Tibial artery (tissue), 4 donors: ENCODE measurements around the gene GALNT8.

Source experiments
- DNase-seq, 2 donors: peaks; one replicate each; pipeline ENCODE4 v3.0.0-alpha.2; 2019
- H3K27ac ChIP-seq, 2 donors: fragments of 200-600 bp; sonication (generic) in 1 of 2; 1 replicate in 1 of 2; 2 replicates in 1 of 2; pipeline ENCODE4 v1.5.1; 2018 to 2019; ENCODE audit warnings: mild to moderate bottlenecking in 1 of 2
- H3K27me3 ChIP-seq, 2 donors: fragments of 200-600 bp; sonication (generic) in 1 of 2; one replicate each; pipeline versions ENCODE4 v1.5.1 to v1.6.0; 2016 to 2019
- H3K36me3 ChIP-seq, 3 donors: fragments of 200-600 bp; sonication (generic) in 2 of 3; one replicate each; pipeline ENCODE4 v1.5.1; 2016 to 2019; ENCODE audit warnings: mild to moderate bottlenecking in 2 of 3
- H3K4me1 ChIP-seq, 4 donors: fragments of 200-600 bp; sonication (generic) in 2 of 4; 1 replicate in 3 of 4; 2 replicates in 1 of 4; pipeline ENCODE4 v1.5.1; 2016 to 2019
- H3K4me3 ChIP-seq, 2 donors: fragments of 200-600 bp; sonication (generic) in 1 of 2; 1 replicate in 1 of 2; 2 replicates in 1 of 2; pipeline ENCODE4 v1.5.1; 2018 to 2019; ENCODE audit warnings: mild to moderate bottlenecking in 2 of 2
- H3K9me3 ChIP-seq, 3 donors: fragments of 200-600 bp; sonication (generic) in 1 of 3; one replicate each; pipeline ENCODE4 v1.5.1; 2016 to 2019
- intact Hi-C: fragments of 100-400 bp; cut with DNase I; formaldehyde crosslinking; loops from one replicate; pipeline ENCODE4 v1.15.0; 2023; ENCODE audit warnings: low total_unique reads
- TF ChIP-seq, protein P1 (sequence below), 2 experiments: fragments of 200-600 bp in 1 of 2; fragments of 450-650 bp in 1 of 2; IDR thresholded peaks; one replicate each; pipeline ENCODE4 v1.5.1; 2017 to 2019; ENCODE audit warnings: antibody characterized with exemption in 2 of 2, mild to moderate bottlenecking in 1 of 2, moderate library complexity in 1 of 2

The GALNT8 gene

DNA sequence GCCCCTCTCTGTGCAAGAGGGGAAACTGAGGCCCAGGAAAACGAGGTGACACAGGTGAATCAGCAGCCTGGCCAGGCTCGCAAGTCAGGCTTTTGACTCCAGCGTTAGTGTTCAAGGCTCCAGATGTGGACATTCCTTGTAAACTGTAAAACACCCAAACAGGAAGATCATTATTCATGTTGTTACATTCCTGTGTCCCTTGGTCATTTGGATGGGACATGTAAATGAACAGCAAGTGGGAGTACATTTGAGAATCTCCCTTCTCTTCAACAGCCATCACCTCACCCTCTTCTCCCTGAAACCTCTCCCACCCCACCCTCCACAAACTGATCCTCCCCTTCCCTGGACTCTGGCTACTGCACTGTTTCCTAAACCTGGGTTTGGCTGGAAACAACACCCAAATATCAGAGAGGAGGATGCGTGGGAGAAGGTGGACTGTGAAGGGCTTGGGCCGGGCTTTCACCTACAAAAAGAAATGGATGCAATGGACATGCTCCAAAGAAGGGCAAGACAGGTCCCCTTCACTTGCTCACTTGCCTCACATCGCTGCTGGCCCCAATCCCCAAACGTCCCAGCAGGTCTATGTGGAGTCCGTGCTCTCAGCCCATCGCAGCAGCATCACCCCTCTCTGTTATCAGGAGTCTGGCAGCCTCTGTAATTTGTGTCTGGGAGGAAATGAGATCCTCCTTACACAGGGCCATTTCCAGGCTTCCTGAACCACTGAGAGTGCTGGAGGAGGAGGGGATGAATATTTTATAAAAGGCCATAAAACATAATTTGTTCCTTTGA, 76.7 kb downstream of the GALNT8 start:
- no peaks in the 10 kb centered on the region for H3K4me1 ChIP-seq
- TF ChIP-seq, protein P1, sequence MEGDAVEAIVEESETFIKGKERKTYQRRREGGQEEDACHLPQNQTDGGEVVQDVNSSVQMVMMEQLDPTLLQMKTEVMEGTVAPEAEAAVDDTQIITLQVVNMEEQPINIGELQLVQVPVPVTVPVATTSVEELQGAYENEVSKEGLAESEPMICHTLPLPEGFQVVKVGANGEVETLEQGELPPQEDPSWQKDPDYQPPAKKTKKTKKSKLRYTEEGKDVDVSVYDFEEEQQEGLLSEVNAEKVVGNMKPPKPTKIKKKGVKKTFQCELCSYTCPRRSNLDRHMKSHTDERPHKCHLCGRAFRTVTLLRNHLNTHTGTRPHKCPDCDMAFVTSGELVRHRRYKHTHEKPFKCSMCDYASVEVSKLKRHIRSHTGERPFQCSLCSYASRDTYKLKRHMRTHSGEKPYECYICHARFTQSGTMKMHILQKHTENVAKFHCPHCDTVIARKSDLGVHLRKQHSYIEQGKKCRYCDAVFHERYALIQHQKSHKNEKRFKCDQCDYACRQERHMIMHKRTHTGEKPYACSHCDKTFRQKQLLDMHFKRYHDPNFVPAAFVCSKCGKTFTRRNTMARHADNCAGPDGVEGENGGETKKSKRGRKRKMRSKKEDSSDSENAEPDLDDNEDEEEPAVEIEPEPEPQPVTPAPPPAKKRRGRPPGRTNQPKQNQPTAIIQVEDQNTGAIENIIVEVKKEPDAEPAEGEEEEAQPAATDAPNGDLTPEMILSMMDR (IDR thresholded peaks at IDR 0.05) = no peak
- intact Hi-C loops = no loop called here
- H3K27me3 ChIP-seq = peaks cover 0 to 9% of the 10 kb centered on the region in 2 donors
- H3K9me3 ChIP-seq = no peaks in the 10 kb centered on the region
- DNase-seq = no peak
- no peak overlapping the region for H3K27ac ChIP-seq
- H3K4me3 ChIP-seq = no peak overlapping the region
- H3K36me3 ChIP-seq = no peaks in the 10 kb centered on the region

DNA sequence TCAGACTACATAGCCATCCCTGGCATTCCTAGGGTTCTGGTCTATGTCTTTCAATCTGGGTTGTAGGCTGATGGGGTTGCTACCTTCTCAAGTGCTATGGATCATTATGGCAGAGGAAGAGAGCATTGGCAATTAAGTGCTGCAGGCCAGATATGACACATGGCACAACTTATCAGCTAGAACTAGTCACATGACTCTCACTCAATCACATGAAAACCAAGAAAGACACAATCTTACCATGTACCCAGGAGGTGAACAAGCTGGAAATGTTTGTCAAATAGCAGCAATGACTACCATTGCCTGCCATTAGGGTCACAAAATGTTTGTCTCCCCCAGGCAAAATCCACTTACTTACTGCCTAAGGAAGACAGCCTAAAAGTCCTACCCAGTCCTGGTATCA, 80.4 kb downstream of the GALNT8 start:
- intact Hi-C loops = no loop called here
- DNase-seq = no peak
- TF ChIP-seq, protein P1 (IDR thresholded peaks at IDR 0.05) = no peak
- Histone ChIP-seq H3K4me1 (no peaks in the 10 kb centered on the region), H3K9me3 (no peaks in the 10 kb centered on the region), H3K27ac (no peak overlapping the region), H3K36me3 (no peaks in the 10 kb centered on the region), H3K4me3 (no peak overlapping the region), H3K27me3 (peaks cover 0 to 6% of the 10 kb centered on the region in 2 donors)

DNA sequence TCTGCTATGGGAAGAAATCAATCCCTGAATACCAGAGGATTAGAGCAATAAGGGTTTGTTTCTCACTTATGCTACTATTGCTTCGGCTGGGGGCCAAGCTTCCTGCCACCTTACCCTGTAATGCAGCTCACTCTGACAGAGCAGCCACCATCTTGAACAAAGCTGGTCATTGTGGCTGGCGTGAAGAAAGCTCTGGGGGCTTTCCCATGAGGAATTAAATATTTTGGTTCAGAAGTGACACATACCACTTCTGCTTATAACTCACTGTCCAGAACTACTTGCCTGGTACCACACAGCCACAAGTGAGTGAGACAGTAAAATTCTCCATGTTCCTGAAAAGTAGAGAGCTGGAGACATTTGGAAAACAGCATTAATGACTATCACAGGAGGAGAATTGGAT, 82.6 kb downstream of the GALNT8 start:
- no peak for DNase-seq
- no peaks in the 10 kb centered on the region for H3K9me3 ChIP-seq
- H3K36me3 ChIP-seq = no peaks in the 10 kb centered on the region
- TF ChIP-seq, protein P1 (IDR thresholded peaks at IDR 0.05) = no peak
- intact Hi-C loops = no loop called here
- no peaks in the 10 kb centered on the region for H3K27me3 ChIP-seq
- no peaks in the 10 kb centered on the region for H3K4me1 ChIP-seq
- no peak overlapping the region for H3K27ac ChIP-seq
- no peak overlapping the region for H3K4me3 ChIP-seq

DNA sequence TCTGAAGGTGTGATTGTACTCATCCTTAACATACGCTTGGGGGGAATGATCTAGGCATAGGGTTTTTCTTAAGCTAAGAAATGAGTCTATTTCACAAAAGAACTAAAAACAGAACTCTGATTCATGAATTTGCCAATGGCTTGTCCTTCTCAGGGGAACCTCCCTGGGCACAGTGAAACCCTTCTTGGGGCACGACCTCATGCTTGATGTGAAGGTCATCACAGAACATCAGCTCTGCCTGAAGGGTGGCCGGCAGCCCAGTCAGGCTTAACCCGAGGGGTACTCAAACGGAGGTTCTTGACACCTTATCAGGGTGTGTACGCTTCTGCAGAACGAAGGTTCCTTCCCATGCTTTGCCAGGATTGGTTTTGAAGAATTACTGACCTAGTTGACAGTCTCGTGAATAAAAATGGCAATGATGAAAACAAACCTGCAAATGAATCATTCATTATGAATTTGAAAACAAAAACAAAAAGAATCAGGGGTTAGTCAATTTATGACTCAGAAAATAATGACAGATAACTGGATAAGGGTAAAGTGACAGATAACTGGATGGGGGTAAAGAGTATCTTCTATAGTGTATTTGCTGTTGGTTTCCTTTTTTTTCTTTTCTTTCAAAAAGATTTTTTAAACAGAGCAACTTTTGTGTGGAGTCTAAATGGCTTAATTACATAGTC, 86.4 kb downstream of the GALNT8 start:
- Histone ChIP-seq H3K4me1 (peaks cover 0 to 20% (median 19%) of the 10 kb centered on the region in 4 donors), H3K36me3 (no peaks in the 10 kb centered on the region), H3K9me3 (no peaks in the 10 kb centered on the region), H3K27ac (no peak overlapping the region), H3K27me3 (peaks cover 0 to 30% of the 10 kb centered on the region in 2 donors), H3K4me3 (no peak overlapping the region)
- no peak for DNase-seq
- TF ChIP-seq, protein P1 (IDR thresholded peaks at IDR 0.05) = no peak
- intact Hi-C loops = no loop called here

DNA sequence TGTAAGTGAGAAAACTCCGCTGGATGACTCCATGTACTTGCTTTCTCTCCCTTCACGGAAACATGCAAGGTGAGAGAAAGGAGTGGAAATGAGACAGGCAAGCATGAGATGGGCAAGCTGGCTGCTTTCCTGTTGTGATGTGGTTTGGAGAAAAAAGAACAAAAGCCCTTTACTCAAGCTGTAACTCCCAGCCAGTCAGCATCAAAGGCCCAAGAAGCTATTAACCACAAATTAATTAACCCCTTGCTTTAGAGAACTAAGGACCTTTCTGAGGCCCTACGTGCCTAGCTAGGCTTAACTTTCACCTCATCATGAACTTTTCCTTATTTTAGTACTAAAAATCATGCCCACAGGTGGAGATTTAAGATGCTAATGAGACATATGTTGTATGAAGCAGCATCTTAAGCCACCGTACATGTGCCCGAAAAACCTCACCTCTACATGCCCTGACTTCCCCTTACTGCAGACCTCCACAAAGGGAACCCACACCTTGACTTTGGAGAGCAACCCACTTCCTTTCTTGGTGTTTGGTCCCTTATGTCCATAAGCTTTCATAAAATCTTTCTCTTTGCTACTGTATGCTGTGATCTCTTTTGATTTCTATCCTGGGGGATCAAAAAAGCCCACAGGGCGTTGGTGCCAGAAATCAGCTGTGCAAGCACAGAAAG, 87.0 kb downstream of the GALNT8 start:
- DNase-seq = no peak
- H3K27me3 ChIP-seq = peaks cover 0 to 33% of the 10 kb centered on the region in 2 donors
- H3K9me3 ChIP-seq = no peaks in the 10 kb centered on the region
- H3K4me3 ChIP-seq = no peak overlapping the region
- no peaks in the 10 kb centered on the region for H3K36me3 ChIP-seq
- intact Hi-C loops = no loop called here
- TF ChIP-seq, protein P1 (IDR thresholded peaks at IDR 0.05) = no peak
- H3K4me1 ChIP-seq = peaks cover 0 to 20% (median 19%) of the 10 kb centered on the region in 4 donors
- H3K27ac ChIP-seq = no peak overlapping the region
